Nephron (organoid): Measurements from ENCODE around the gene SETBP1.

Source experiments
- H3K27ac Mint-ChIP-seq, 3 experiments: 2 replicates each; pipeline ENCODE4 v1.8.0; 2020; ENCODE audit warnings: mixed read lengths in 3 of 3, mild to moderate bottlenecking in 2 of 3, moderate library complexity in 1 of 3
- H3K27me3 Mint-ChIP-seq: 2 replicates; pipeline ENCODE4 v1.8.0; 2021; ENCODE audit warnings: low read depth, mild to moderate bottlenecking, moderate library complexity, mixed read lengths
- H3K36me3 Mint-ChIP-seq: 2 replicates; pipeline ENCODE4 v1.8.0; 2020; ENCODE audit warnings: low read depth, mixed read lengths
- H3K4me1 Mint-ChIP-seq: 2 replicates; pipeline ENCODE4 v1.8.0; 2020; ENCODE audit warnings: mixed read lengths
- H3K4me3 Mint-ChIP-seq, 3 experiments: 2 replicates each; pipeline ENCODE4 v1.8.0; 2020; ENCODE audit warnings: mild to moderate bottlenecking in 3 of 3, mixed read lengths in 3 of 3, moderate library complexity in 2 of 3
- H3K9me3 Mint-ChIP-seq: 2 replicates; pipeline ENCODE4 v1.8.0; 2020; ENCODE audit warnings: mixed read lengths
- CTCF ChIP-seq, 3 experiments: fragments of 200-600 bp; sonication (generic); IDR thresholded peaks; one replicate each; pipeline ENCODE4 v1.5.0; 2021; ENCODE audit warnings: antibody characterized with exemption in 3 of 3; ENCODE audit not compliant: unreplicated experiment in 3 of 3

SETBP1 gene

GRCh38 chr18:44748582-44748981 is 67.9 kb downstream of the SETBP1 start:
- peaks cover 44% of the 10 kb centered on the region for H3K4me1 Mint-ChIP-seq
- no peak overlapping the region for H3K4me3 Mint-ChIP-seq
- H3K27me3 Mint-ChIP-seq, result no peaks in the 10 kb centered on the region
- H3K9me3 Mint-ChIP-seq, result no peaks in the 10 kb centered on the region
- no peak overlapping the region for H3K27ac Mint-ChIP-seq
- peaks cover 60% of the 10 kb centered on the region for H3K36me3 Mint-ChIP-seq
- TF ChIP-seq CTCF (IDR thresholded peaks at IDR 0.05; ENCODE audit: unreplicated experiment in 3 of 3), result no peak

GRCh38 chr18:44750774-44751173 is 70.1 kb downstream of the SETBP1 start:
- no peak for TF ChIP-seq CTCF (IDR thresholded peaks at IDR 0.05; ENCODE audit: unreplicated experiment in 3 of 3)
- no peak overlapping the region for H3K27ac Mint-ChIP-seq
- H3K4me3 Mint-ChIP-seq, result no peak overlapping the region
- H3K36me3 Mint-ChIP-seq, result peaks cover 69% of the 10 kb centered on the region
- peaks cover 26% of the 10 kb centered on the region for H3K4me1 Mint-ChIP-seq
- H3K27me3 Mint-ChIP-seq, result no peaks in the 10 kb centered on the region
- no peaks in the 10 kb centered on the region for H3K9me3 Mint-ChIP-seq

DNA sequence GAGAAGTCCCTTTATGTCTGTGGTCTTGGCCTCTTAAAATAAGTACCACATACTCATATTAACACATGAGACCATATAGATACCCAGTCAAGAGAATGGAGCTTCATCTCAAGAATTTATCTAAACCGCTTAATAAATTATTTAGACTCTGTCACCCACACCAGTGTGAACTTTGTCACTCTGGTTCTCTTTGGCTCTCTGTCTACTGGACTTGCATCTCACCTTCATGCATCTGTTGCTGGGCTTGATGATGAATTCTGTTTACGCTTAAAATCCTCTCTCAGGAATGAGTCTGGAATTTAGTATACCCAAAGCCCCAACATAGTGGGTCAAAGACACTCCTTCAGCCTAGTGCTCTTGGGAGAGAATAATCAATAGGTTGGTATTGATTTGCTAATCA is 73.9 kb downstream of the SETBP1 start:
- peaks cover 26% of the 10 kb centered on the region for H3K4me1 Mint-ChIP-seq
- no peak overlapping the region for H3K27ac Mint-ChIP-seq
- no peak overlapping the region for H3K4me3 Mint-ChIP-seq
- H3K36me3 Mint-ChIP-seq, result peaks cover 63% of the 10 kb centered on the region
- no peak for TF ChIP-seq CTCF (IDR thresholded peaks at IDR 0.05; ENCODE audit: unreplicated experiment in 3 of 3)
- H3K27me3 Mint-ChIP-seq, result no peaks in the 10 kb centered on the region
- H3K9me3 Mint-ChIP-seq, result no peaks in the 10 kb centered on the region

GRCh38 chr18:44758861-44759631 is 78.4 kb downstream of the SETBP1 start:
- no peak for TF ChIP-seq CTCF (IDR thresholded peaks at IDR 0.05; ENCODE audit: unreplicated experiment in 3 of 3)
- Mint-ChIP-seq H3K9me3 (no peaks in the 10 kb centered on the region), H3K27ac (peak overlapping the region; percentile 61 to 91 (median 80)), H3K36me3 (peaks cover 45% of the 10 kb centered on the region), H3K27me3 (no peaks in the 10 kb centered on the region), H3K4me3 (no peak overlapping the region), H3K4me1 (peaks cover 54% of the 10 kb centered on the region)

- Mint-ChIP-seq H3K27ac (peak overlapping the region; percentile 61 to 91 (median 76)), H3K27me3 (no peaks in the 10 kb centered on the region), H3K4me1 (peaks cover 60% of the 10 kb centered on the region), H3K36me3 (peaks cover 50% of the 10 kb centered on the region), H3K4me3 (no peak overlapping the region), H3K9me3 (no peaks in the 10 kb centered on the region)
- TF ChIP-seq CTCF (IDR thresholded peaks at IDR 0.05; ENCODE audit: unreplicated experiment in 3 of 3), result no peak
These were observed 79.2 kb downstream of the SETBP1 start for GRCh38 chr18:44759925-44760342.

DNA sequence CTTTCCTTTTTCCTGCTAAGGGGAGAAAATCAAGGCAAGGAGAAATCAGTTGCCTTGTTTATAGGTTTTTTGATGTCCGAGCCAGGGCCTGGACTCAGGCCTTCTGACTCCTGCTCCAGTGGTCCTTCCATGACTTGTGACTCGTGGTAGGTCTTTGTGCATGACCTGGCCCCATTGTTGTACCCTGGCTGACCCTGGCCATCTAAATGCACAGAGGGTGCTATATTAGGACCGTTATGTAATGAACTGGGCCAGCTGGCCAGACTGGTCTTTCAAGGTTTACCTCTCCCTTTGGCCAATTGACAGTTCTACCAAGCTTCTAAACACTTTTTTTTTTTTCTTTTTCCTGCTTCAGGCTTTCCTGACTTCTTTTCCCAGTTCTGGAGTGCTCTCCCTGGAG is 81.1 kb downstream of the SETBP1 start:
- TF ChIP-seq CTCF (IDR thresholded peaks at IDR 0.05; ENCODE audit: unreplicated experiment in 3 of 3), result no peak
- H3K9me3 Mint-ChIP-seq, result no peaks in the 10 kb centered on the region
- peaks cover 69% of the 10 kb centered on the region for H3K4me1 Mint-ChIP-seq
- H3K36me3 Mint-ChIP-seq, result peaks cover 43% of the 10 kb centered on the region
- no peak overlapping the region for H3K4me3 Mint-ChIP-seq
- H3K27me3 Mint-ChIP-seq, result no peaks in the 10 kb centered on the region
- peak overlapping the region in 1 of 3 experiments; percentile 38 for H3K27ac Mint-ChIP-seq
